Measurements from ENCODE around the gene IBA57. TPM values are rescaled to one million over a fixed set of nuclear protein-coding genes. Genes with fewer than 3 reads are reported as not detected.

Gene IBA57
- total RNA-seq, 1 experiment from 2014 or later = 19.4 TPM

- Histone ChIP-seq H3K4me3 (no peak overlapping the region), H3K36me3 (peaks cover 5% of the 10 kb centered on the region), H3K9me3 (peaks cover 17% of the 10 kb centered on the region), H3K27me3 (no peaks in the 10 kb centered on the region)
- no peak for DNase-seq
Observed at GRCh38 chr1:228194436-228194835, 28.8 kb downstream of the IBA57 start.

DNA sequence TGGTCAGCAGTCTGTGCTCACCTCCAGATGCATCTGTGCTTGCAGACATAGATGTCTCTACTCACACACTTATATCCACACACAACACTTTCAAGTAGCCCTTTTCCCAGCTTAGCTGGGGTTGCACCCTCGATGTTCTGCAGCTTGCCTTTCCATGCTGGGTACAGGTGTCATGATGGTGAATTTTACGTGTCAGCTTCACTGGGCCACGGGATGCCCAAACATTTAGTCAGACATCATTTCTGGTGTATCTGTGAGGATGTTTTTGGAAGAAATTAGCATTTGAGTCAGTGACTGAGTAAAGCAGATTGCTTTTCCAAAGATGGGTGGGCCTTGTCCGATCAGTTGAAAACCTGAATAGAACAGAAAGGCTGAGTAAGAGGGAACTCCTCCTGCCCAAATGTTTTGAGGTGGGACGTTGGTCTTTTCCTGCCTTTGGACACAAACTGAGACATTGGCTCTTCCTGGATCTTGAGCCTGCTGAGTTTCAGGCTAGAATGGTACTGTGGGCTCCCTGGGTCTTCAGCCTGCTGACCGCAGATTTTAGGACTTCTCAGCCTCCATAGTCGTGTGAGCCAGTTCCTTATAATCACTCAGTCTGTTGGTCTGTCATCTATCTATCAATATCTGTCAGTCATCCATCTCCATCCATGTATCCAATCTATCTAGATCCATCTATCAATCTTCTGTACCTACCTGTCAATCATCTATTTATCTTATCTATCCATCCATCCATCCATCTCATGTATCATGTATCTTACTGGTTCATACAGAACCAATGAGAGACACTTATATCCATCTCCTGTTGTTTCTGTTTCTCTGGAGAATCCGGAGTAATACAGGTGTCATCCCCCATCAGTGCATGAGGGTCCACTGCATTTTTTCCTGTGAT, 29.6 kb downstream of the IBA57 start:
- peaks cover 24% of the 10 kb centered on the region for H3K9me3 ChIP-seq
- peaks cover 7% of the 10 kb centered on the region for H3K36me3 ChIP-seq
- DNase-seq = no peak
- H3K27me3 ChIP-seq = no peaks in the 10 kb centered on the region
- H3K4me3 ChIP-seq = no peak overlapping the region

DNA sequence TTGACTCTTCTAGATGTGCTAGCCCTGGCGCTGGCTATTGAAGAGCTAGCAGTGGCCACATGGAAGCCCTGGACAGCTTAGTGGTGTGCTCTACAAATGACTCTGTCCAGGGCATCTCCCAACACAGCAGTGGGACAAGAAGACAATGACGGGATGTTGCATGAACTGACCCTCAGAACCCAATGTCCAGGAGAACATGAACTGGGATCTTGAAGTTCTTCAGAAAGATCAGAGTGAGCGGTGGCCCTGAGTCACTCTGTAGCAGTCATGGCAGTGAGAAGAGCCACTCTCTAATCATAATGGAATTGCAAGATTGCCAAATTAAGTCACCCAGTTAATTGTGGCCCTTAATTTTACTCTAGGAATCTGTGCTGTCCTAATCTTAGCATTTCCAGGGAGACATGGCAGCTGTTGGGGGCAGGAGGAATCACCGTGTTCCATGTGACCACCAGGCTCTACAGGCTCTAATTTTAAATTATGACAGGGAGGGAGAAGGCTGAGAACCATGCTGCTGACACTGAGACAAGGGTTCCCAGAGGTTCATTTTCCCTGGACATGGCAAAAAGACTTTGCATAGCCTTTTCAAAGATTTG, 32.0 kb downstream of the IBA57 start:
- Histone ChIP-seq H3K36me3 (peaks cover 7% of the 10 kb centered on the region), H3K27me3 (no peaks in the 10 kb centered on the region), H3K9me3 (peaks cover 28% of the 10 kb centered on the region), H3K4me3 (no peak overlapping the region)
- no peak for DNase-seq

DNA sequence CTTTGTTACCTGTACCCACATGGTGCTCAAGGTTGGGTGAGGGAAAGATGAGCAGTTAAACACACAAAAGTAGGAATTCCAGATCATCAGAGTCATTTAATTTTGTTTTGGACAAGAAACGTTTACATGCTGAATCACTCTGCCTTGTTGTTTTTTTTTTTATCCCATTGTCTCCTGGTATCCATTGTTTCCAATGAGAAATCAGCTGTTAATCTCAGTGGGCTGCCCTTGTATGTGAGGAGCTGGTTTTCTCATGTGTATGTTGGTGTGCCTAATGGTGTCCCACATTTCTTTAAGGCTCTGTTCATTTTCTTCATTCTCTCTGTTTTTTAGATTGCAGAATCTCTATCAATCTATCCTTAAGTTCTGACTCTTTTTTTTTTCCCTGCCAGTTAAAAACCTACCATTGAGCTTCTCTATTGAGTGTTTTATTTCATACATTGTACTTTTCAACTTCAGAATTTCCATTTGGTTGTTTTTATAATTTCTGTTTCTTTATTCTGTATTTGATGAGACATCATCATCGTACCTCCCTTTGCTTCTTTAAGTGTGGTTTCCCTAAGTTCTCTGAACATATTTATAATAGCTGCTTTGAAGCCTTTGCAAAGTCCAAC, 33.5 kb downstream of the IBA57 start:
- DNase-seq = no peak
- H3K36me3 ChIP-seq = peaks cover 7% of the 10 kb centered on the region
- H3K9me3 ChIP-seq = peaks cover 28% of the 10 kb centered on the region
- H3K4me3 ChIP-seq = no peak overlapping the region
- no peaks in the 10 kb centered on the region for H3K27me3 ChIP-seq

DNA sequence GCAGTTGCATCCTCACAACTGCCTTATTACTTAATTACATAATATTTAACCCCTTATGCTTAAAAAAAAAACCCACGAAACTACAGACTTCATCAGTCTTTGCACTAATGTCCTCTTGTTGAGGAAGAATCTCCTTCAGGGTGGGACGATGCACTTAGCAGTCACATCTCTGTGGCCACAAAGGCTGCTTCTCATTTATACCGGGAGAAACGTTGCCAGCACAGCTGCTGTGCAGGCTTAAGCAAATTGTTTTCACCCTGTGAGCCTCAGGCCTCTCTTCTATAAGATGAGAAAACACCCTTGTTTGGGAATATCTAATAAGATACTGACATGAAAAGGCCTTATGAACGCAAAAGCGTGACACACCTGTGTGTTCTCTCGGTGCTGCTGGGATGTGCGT, 39.4 kb downstream of the IBA57 start:
- Histone ChIP-seq H3K9me3 (peaks cover 6% of the 10 kb centered on the region), H3K27me3 (no peaks in the 10 kb centered on the region), H3K36me3 (no peaks in the 10 kb centered on the region; the same call in 1 of the 2 replicates), H3K4me3 (no peak overlapping the region)
- no peak for DNase-seq

GRCh38 chr1:228205526-228206436, 40.2 kb downstream of the IBA57 start:
- H3K9me3 ChIP-seq = no peaks in the 10 kb centered on the region
- no peak for DNase-seq
- H3K4me3 ChIP-seq = no peak overlapping the region

GRCh38 chr1:228206582-228207351, 41.2 kb downstream of the IBA57 start:
- Histone ChIP-seq H3K4me3 (no peak overlapping the region), H3K9me3 (no peaks in the 10 kb centered on the region), H3K36me3 (no peaks in the 10 kb centered on the region), H3K27me3 (no peaks in the 10 kb centered on the region)
- peak; percentile 68 for DNase-seq

More at GRCh38 chr1:228205526-228206436, 40.2 kb downstream of the IBA57 start:
- no peaks in the 10 kb centered on the region for H3K36me3 ChIP-seq
- no peaks in the 10 kb centered on the region for H3K27me3 ChIP-seq

DNA sequence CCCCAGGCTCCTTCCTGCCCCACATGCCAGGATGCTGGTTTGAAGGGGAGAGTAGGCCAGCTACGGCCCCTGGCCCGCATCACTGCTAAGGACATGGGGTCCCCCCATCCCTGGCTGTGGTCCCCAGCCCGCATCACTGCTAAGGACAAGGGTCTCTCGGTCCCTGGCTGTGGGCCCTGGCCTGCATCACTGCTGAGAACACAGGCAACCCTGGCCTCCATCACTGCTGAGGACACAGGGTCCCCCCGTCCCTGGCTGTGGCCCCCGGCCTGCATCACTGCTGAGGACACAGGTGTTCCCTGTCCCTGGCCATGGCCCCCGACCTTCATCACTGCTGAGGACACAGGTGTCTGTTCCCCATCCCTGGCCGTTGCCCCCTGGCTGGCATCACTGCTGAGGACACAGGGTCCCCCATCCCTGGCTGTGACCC, 41.8 kb downstream of the IBA57 start:
- Histone ChIP-seq H3K27me3 (no peaks in the 10 kb centered on the region), H3K4me3 (no peak overlapping the region), H3K9me3 (no peaks in the 10 kb centered on the region), H3K36me3 (no peaks in the 10 kb centered on the region)
- no peak for DNase-seq

DNA sequence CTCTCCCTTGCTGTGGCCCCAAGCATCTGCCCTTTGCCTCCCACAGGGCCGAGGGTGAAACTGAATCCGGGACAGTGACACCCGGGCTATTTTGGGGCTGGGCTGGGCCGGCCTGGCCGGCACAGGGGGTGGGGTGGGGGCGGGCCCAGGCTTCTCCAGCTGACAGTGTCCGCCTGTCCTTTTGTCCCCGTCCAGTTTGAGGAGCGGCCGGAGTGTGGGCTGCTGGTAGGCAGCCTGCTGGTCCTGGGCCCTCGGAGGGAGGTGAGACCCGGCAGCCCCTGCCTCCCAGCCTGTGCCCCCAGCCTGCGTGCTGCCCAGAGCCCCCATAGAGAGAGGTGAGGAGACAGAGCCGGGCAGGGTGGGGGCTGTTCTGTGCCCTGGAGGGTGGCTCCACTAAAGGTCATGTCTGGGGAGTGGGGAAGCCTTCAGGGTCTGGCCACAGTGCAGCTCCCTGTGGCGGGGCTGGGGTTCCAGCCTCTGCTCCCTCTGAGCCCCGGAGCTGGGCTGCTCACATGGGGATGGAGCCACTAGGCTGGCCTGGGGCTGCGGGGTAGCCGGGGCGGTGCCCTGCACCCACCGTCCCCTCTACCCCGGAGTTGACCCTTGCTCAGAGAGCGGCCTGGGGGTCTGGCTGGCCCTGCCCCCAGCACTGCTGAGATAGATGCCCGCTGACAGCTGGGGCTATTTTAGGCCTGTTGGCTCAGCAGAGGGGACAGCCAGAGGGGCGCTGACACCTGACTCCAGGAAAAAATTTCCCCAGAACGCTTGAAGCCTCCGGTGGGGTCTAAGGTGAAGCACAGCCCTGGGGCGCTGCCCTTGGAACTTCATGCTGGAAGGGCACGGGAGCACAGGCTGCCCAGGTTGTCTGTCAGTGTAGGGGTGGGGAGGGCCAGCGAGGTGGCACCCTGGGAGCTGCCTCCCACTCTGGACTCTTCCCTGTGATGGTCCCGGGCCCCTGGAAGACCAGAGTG, 42.5 kb downstream of the IBA57 start, which contains the start of gene OBSCN:
TSS of gene OBSCN (plus strand) at position 194 of the 971 bp plus-strand sequence. CDS start 3,740 bp downstream, outside the sequence.
- Histone ChIP-seq H3K36me3 (no peaks in the 10 kb centered on the region), H3K27me3 (no peaks in the 10 kb centered on the region), H3K4me3 (no peak within 1 kb of the TSS), H3K9me3 (no peaks in the 10 kb centered on the region)
- DNase-seq = no peak

- DNase-seq = no peak
- Histone ChIP-seq H3K36me3 (no peaks in the 10 kb centered on the region), H3K9me3 (no peaks in the 10 kb centered on the region), H3K27me3 (no peaks in the 10 kb centered on the region), H3K4me3 (no peak overlapping the region)
Observed at GRCh38 chr1:228208831-228209551, 43.4 kb downstream of the IBA57 start.

DNA sequence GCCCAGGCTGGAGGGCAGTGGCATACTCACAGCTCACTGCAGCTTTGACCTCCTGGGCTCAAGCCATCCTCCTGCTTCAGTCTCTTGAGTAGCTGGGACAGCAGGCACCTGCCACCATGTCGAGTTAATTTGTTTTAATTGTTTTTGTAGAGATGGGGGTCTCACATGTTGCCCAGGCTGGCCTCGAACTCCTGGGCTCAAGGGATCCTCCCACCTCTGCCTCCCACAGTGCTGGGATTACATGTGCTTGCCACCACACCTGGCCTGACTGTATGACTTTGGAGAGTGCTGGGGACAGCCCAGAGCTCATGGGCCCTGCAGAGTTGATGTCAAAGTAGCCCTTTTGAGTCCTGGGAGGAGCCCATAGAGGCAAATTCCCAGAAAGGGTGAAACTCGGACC, 44.1 kb downstream of the IBA57 start:
- no peaks in the 10 kb centered on the region for H3K27me3 ChIP-seq

DNA sequence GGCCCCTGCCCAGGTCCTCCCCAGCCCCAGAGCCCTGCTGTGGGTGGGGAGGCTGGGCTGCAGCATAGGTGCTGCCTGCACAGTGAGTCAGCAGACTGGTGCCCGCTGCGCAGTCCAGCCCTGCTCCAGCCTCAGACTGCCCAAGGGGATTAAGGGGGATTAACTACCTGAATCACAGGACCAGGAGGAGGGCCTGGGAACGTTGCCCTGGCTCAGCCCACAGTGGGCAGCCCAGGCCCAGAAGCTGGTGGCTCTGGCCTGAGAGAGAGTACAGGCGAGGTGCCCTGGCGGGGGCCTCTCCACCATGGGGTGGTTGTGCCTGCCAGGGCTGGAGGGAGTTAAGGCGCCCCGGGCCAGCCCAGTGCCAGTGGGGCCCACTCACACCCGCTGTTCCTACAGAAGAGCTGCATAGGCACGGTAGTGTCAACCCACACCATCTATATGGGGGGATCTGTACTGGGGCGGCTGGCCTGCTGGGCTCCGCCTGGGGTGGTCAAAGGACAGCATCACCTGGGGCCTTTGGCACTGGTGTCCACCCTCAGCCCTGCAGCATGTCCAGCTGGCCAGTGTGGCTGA, 44.6 kb downstream of the IBA57 start:
- Histone ChIP-seq H3K36me3 (no peaks in the 10 kb centered on the region), H3K27me3 (no peaks in the 10 kb centered on the region), H3K4me3 (no peak overlapping the region), H3K9me3 (no peaks in the 10 kb centered on the region)
- peak; percentile 97 for DNase-seq

More for the DNA sequence above, 44.1 kb downstream of the IBA57 start:
- H3K9me3 ChIP-seq = no peaks in the 10 kb centered on the region
- H3K4me3 ChIP-seq = no peak overlapping the region
- no peak for DNase-seq
- H3K36me3 ChIP-seq = no peaks in the 10 kb centered on the region

DNA sequence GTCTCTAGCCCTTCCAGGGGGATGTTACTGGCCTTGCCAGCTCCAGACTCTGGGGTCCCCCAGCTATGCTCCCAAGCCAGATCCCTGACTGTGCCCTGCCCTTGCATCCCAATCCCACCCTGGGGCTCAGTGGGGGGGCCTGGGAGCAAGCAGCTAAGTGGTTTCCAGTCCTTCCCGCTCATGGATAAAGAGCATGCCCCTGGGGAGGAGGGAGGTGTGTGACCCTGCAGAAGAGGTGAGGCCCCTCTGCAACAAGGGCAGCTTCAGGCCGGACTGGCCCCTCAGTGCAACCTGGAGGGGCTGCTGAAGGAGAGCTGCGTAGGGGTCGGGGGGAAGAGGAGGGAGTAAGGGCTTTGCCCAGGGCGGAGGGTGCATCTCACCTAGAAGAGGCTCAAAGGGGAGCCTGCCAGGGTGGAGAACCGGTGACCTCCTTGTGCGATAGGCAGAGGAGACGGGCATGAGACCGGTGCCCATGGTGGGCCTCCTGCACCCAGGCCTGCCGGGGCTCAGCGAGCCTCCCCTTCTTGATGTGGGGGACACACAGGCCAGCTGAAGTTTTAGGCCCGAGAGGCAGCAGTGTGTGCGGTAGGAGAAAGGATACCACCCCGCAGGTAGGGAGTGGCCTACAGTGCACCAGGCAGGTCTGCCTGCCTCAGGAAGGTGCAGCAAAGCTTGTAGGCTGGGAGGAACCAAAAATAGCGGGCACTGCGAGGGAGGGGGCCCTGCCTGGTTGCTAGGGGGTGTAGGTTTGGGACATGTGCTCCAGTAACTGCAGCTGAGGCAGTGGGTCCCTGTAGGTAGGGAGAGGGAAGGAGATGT, 45.3 kb downstream of the IBA57 start:
- DNase-seq = no peak
- Histone ChIP-seq H3K27me3 (no peaks in the 10 kb centered on the region), H3K4me3 (no peak overlapping the region), H3K9me3 (no peaks in the 10 kb centered on the region), H3K36me3 (no peaks in the 10 kb centered on the region)
